HepG2 (cell line): Measurements from ENCODE around the gene RPL23. TPM values are rescaled to one million over a fixed set of nuclear protein-coding genes. Genes with fewer than 3 reads are reported as not detected.

Experiments
- ATM ChIP-seq: fragments of 450-650 bp; IDR thresholded peaks from 2 replicates; pipeline ENCODE4 v1.7.1; 2017; ENCODE audit warnings: mild to moderate bottlenecking, borderline replicate concordance
- BORCS8-MEF2B ChIP-seq: sonication (generic); formaldehyde crosslinking; IDR thresholded peaks from 2 replicates; pipeline ENCODE4 v1.8.0; 2022; ENCODE audit warnings: mild to moderate bottlenecking, missing genetic modification reagents
- DDIT3 ChIP-seq: sonication (generic); formaldehyde crosslinking; IDR thresholded peaks from 2 replicates; pipeline ENCODE4 v1.4.0; 2020; ENCODE audit warnings: mild to moderate bottlenecking, missing genetic modification reagents
- FOXK2 ChIP-seq: fragments of 450-650 bp; IDR thresholded peaks from 2 replicates; pipeline ENCODE4 v1.6.1; 2016
- HDAC2 ChIP-seq: sonication (generic); formaldehyde crosslinking; IDR thresholded peaks from 2 replicates; pipeline ENCODE4 v1.4.0; 2020; ENCODE audit warnings: missing genetic modification reagents
- HOXA3 ChIP-seq: sonication (generic); formaldehyde crosslinking; IDR thresholded peaks from 2 replicates; pipeline ENCODE4 v1.5.0; 2020; ENCODE audit warnings: missing genetic modification reagents
- NKX3-1 ChIP-seq: sonication (generic); formaldehyde crosslinking; IDR thresholded peaks from 2 replicates; pipeline ENCODE4 v1.5.0; 2020; ENCODE audit warnings: missing genetic modification reagents
- PAWR ChIP-seq: sonication (generic); formaldehyde crosslinking; IDR thresholded peaks from 2 replicates; pipeline ENCODE4 v1.4.0; 2020; ENCODE audit warnings: missing genetic modification reagents, mild to moderate bottlenecking, borderline replicate concordance
- RBM39 ChIP-seq: fragments of 200-400 bp; formaldehyde crosslinking; IDR thresholded peaks from one replicate; pipeline ENCODE4 v1.6.1; 2018; ENCODE audit warnings: antibody characterized with exemption, mild to moderate bottlenecking, low read depth, low read length; ENCODE audit not compliant: poor library complexity, severe bottlenecking
- RORA ChIP-seq: sonication (generic); formaldehyde crosslinking; IDR thresholded peaks from 2 replicates; pipeline ENCODE4 v1.5.0; 2020; ENCODE audit warnings: mild to moderate bottlenecking, missing genetic modification reagents, moderate library complexity
- SAFB2 ChIP-seq: sonication (generic); formaldehyde crosslinking; IDR thresholded peaks from 2 replicates; pipeline ENCODE4 v1.5.1; 2020; ENCODE audit warnings: missing genetic modification reagents, low read depth, mild to moderate bottlenecking, borderline replicate concordance
- SAP130 ChIP-seq: IDR thresholded peaks from 2 replicates; pipeline ENCODE4 v1.6.1; 2016; ENCODE audit warnings: low read depth
- ZBTB7A ChIP-seq: sonication (generic); formaldehyde crosslinking; IDR thresholded peaks from 2 replicates; pipeline ENCODE4 v1.8.0; 2022; ENCODE audit warnings: mild to moderate bottlenecking, missing genetic modification reagents
- ZNF44 ChIP-seq: sonication (generic); formaldehyde crosslinking; IDR thresholded peaks from 2 replicates; pipeline ENCODE4 v1.5.1; 2020; ENCODE audit warnings: mild to moderate bottlenecking, missing genetic modification reagents
- ZNF446 ChIP-seq: sonication (generic); formaldehyde crosslinking; IDR thresholded peaks from 2 replicates; pipeline ENCODE4 v1.5.0; 2020; ENCODE audit warnings: mild to moderate bottlenecking, missing genetic modification reagents
- ZNF83 ChIP-seq: sonication (generic); formaldehyde crosslinking; IDR thresholded peaks from 2 replicates; pipeline ENCODE4 v1.4.0; 2020; ENCODE audit warnings: missing genetic modification reagents, mild to moderate bottlenecking, borderline replicate concordance
- polyA plus RNA-seq, 8 experiments: library from polyadenylated mRNA; depleted of rRNA in 3 of 8; stranded (reverse) in 7 of 8; unstranded in 1 of 8; fragments of >200 nt; fragmentation: Illumina TruSeq in 4 of 8; extraction: Trizol in 4 of 8; gene quantifications; 2 replicates each; pipeline versions ENCODE4 v1.2.1 to v1.2.3, GENCODE V29; 2011 to 2016; ENCODE audit warnings: low read depth in 4 of 8, missing spikeins in 1 of 8, mixed read lengths in 1 of 8; ENCODE audit not compliant: insufficient read depth in 1 of 8
- total RNA-seq, 5 experiments: library from RNA; depleted of rRNA; stranded (reverse); fragments of >200 nt; fragmentation: Illumina TruSeq; extraction: Trizol; gene quantifications; 2 replicates each; pipeline ENCODE4 v1.2.3, GENCODE V29; 2016; ENCODE audit warnings: low read depth in 1 of 5
- TF ChIP-seq, protein P1 (sequence below): sonication (generic); formaldehyde crosslinking; IDR thresholded peaks from 2 replicates; pipeline ENCODE4 v1.8.1; 2023; ENCODE audit warnings: mild to moderate bottlenecking, missing genetic modification reagents
- TF ChIP-seq, protein P2 (sequence below): sonication (generic); formaldehyde crosslinking; IDR thresholded peaks from 2 replicates; pipeline ENCODE4 v1.8.0; 2022; ENCODE audit warnings: mild to moderate bottlenecking, missing genetic modification reagents, moderate library complexity
- TF ChIP-seq, protein P3 (sequence below), 2 experiments: fragments of 450-650 bp in 1 of 2; sonication (generic) in 1 of 2; formaldehyde crosslinking in 1 of 2; IDR thresholded peaks; 2 replicates each; pipeline versions ENCODE4 v1.6.1 to v1.8.0; 2016 to 2022; ENCODE audit warnings: antibody characterized with exemption in 1 of 2, mild to moderate bottlenecking in 1 of 2, missing genetic modification reagents in 1 of 2

Gene RPL23
- total and polyA plus RNA-seq, 2 of the 13 experiments (the other 11 are each of a cell fraction or from before 2014, with no cell fraction given), result 2,790 to 4,860 TPM

DNA sequence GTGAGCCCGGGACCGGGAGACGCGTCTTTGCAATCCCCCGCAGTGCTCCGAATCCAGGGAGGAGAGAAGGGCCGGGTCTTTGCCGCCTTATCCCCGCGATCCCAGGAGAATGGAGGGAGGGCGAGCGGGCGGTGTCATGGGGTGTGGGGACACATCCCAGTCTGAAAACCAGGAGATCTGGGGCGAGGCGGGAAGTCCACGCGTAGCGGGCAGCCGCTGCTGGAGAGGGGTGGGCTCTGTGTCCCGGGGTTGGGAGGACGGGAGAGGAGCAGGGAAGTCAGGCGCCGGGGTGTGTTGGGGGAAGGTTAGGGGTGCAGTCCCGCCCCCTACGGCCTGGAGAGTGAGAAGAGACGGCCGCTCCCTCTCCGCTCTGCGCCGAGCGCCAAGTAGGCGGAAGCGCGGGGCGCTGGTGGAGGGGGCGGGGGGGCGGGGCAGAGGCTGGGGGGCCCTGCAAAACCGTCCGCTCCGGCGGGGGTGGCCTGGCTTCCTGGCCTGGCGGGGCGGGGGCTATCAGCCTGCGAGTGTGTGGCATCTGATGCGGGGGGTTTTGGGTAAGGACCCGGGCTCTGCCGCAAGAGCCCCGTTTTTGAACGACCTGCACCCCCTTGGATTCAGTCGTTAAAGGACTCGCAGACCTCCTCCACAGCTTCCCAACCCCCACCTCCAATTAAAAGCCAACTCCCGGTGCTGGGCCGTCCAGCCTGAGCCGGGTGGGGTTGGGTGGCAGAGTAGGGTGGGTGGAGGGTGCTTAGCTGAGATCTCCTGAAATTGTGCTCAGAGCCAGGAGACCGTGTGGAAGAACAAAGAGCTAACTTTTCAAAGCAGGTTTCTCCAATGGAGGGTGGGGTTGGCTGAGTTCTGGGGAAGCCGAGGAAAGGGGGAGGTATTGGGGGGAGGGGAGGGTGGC lies 17.0 kb upstream of the RPL23 start (continued):
- TF ChIP-seq RORA (CRISPR knock-in tag), result no peak
- no peak; the same call in 1 of the 2 replicates for TF ChIP-seq ZNF446 (CRISPR knock-in tag)
- no peak for TF ChIP-seq ZNF83 (CRISPR knock-in tag)
- TF ChIP-seq, protein P1, sequence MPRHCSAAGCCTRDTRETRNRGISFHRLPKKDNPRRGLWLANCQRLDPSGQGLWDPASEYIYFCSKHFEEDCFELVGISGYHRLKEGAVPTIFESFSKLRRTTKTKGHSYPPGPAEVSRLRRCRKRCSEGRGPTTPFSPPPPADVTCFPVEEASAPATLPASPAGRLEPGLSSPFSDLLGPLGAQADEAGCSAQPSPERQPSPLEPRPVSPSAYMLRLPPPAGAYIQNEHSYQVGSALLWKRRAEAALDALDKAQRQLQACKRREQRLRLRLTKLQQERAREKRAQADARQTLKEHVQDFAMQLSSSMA (CRISPR knock-in tag), result no peak
- 0 out of 2 replicates have a peak, but pooled peaks have one; percentile 0 for TF ChIP-seq SAFB2
- TF ChIP-seq ZBTB7A, result no peak
- peak; percentile 72 for TF ChIP-seq RBM39
- no peak for TF ChIP-seq HOXA3 (CRISPR knock-in tag)
- no peak; the same call in 1 of the 2 replicates for TF ChIP-seq BORCS8-MEF2B (CRISPR knock-in tag)
- TF ChIP-seq, protein P2, sequence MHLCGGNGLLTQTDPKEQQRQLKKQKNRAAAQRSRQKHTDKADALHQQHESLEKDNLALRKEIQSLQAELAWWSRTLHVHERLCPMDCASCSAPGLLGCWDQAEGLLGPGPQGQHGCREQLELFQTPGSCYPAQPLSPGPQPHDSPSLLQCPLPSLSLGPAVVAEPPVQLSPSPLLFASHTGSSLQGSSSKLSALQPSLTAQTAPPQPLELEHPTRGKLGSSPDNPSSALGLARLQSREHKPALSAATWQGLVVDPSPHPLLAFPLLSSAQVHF (CRISPR knock-in tag), result no peak
- no peak for TF ChIP-seq ZNF44
- no peak for TF ChIP-seq FOXK2
- TF ChIP-seq HDAC2 (CRISPR knock-in tag), result no peak
- TF ChIP-seq DDIT3 (CRISPR knock-in tag), result no peak
- TF ChIP-seq SAP130, result no peak
- TF ChIP-seq, protein P3, sequence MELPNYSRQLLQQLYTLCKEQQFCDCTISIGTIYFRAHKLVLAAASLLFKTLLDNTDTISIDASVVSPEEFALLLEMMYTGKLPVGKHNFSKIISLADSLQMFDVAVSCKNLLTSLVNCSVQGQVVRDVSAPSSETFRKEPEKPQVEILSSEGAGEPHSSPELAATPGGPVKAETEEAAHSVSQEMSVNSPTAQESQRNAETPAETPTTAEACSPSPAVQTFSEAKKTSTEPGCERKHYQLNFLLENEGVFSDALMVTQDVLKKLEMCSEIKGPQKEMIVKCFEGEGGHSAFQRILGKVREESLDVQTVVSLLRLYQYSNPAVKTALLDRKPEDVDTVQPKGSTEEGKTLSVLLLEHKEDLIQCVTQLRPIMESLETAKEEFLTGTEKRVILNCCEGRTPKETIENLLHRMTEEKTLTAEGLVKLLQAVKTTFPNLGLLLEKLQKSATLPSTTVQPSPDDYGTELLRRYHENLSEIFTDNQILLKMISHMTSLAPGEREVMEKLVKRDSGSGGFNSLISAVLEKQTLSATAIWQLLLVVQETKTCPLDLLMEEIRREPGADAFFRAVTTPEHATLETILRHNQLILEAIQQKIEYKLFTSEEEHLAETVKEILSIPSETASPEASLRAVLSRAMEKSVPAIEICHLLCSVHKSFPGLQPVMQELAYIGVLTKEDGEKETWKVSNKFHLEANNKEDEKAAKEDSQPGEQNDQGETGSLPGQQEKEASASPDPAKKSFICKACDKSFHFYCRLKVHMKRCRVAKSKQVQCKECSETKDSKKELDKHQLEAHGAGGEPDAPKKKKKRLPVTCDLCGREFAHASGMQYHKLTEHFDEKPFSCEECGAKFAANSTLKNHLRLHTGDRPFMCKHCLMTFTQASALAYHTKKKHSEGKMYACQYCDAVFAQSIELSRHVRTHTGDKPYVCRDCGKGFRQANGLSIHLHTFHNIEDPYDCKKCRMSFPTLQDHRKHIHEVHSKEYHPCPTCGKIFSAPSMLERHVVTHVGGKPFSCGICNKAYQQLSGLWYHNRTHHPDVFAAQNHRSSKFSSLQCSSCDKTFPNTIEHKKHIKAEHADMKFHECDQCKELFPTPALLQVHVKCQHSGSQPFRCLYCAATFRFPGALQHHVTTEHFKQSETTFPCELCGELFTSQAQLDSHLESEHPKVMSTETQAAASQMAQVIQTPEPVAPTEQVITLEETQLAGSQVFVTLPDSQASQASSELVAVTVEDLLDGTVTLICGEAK (IDR thresholded peaks at IDR 0.05), result no peak
- TF ChIP-seq, protein P3 (CRISPR knock-in tag; IDR thresholded peaks at IDR 0.05), result no peak; the same call in 1 of the 2 replicates
- TF ChIP-seq NKX3-1 (CRISPR knock-in tag), result no peak
- 0 out of 2 replicates have a peak, but pooled peaks have one; percentile 8 for TF ChIP-seq PAWR (CRISPR knock-in tag)
- no peak for TF ChIP-seq ATM
